HG02610 (cell line): ENCODE results near the gene CYP4F8.
"Not testable (repeated sequence)": the region's sequence is repeated elsewhere in the genome, so short reads cannot be mapped to it uniquely, and the experiment has no call there.

Source experiments
- ATAC-seq: cut with Tn5 transposase; IDR thresholded peaks from one replicate; pipeline ENCODE4 v1.9.1; 2021; ENCODE audit warnings: mild to moderate bottlenecking, moderate library complexity; ENCODE audit not compliant: unreplicated experiment

The CYP4F8 gene

GRCh38 chr19:15643387-15643786, 28.4 kb downstream of the CYP4F8 start:
- ATAC-seq, result no peak

DNA sequence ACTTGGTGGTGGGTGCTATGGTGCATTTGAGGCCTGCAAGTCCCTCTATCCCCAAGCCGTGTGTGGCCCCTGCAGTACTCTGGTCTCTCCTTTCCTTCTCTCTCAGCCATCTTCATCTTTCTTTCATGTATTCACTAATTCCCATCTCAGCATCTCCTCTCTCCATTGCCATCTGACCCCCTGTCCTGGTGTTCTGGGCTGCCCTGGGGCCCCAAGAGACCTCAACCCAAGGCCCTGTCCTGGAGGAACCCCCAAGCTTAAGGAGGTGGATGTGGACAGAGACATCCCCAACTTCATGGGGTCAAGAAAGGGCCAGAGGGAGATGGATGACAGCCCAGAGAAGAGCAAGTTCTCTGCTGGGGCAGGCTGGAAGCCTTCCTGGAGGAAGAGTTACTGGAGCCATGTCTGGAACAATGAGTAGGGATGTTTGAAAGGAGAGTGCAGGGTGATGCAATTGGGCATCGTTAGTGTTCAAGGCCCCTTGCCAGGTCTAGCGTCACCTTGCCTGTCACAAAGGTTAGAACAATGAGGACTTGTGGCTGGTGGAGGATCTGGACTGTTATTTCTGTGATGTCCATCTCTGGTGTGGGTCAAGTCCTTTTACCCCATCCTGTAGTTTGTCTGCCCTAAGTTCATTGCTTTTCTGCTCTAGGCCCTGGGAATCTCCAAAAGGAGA, 29.2 kb downstream of the CYP4F8 start:
- no peak for ATAC-seq

DNA sequence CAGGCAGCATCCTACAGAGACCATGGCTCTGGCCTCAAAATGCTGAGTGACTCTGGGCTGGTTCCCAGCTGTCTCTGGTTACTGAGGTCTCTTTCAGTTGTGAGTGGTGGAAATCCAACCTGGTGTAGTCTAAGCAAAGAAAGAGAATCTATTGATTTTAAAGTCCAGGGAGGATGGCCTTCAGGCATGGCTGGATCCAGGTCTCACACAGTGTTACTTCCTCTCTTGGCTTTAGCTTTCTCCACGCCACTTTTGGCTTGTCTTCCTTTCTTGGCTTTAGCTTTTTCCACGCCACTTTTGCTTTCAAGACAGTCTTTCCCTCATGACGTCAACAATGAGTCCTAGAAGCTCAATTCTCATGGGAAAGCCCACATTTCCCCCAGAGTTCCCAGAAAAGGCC, 29.8 kb downstream of the CYP4F8 start:
- no peak for ATAC-seq

DNA sequence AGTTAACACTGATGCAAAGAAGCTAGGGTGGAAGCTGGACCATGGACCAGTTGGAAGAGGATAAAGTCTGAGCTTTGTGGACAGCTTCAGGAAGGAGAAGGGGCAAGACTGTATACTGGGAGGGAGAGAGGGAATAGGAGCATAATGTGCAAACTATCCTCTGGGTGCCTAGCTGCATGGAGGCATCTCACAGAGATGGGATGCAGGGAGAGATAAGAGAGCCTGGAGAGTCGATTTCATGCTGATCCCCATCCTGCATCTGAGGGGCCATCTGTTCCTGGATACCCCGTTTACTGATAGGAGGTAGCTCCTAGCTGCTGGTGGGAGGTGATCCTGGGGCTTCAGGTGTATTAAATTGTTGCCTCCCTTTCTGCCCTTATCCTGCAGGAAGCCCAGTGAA, 34.5 kb downstream of the CYP4F8 start:
- ATAC-seq, result no peak

GRCh38 chr19:15650123-15650522, 35.1 kb downstream of the CYP4F8 start:
- not testable (repeated sequence) for ATAC-seq

GRCh38 chr19:15651791-15652190, 36.8 kb downstream of the CYP4F8 start:
- no peak for ATAC-seq

GRCh38 chr19:15652559-15653278, 37.7 kb downstream of the CYP4F8 start:
- ATAC-seq, result no peak

DNA sequence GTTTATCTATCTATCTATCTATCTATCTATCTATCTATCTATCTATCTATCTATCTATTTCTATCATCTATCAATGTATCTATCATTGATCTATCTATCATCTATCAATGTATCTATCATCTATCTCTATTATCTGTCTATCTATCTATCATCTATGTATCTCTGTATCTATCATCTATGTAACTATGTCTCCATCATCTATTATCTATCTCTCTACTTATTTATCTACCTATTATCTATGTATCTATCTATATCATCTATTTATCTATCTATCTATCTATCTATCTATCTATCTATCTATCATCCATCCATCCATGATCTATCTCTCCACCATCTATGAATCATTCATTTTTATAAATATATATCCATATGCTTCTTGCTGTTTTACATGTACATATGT, 41.4 kb downstream of the CYP4F8 start:
- ATAC-seq, result no peak

- ATAC-seq, result no peak
Measured at GRCh38 chr19:15663247-15663646, 48.2 kb downstream of the CYP4F8 start.

DNA sequence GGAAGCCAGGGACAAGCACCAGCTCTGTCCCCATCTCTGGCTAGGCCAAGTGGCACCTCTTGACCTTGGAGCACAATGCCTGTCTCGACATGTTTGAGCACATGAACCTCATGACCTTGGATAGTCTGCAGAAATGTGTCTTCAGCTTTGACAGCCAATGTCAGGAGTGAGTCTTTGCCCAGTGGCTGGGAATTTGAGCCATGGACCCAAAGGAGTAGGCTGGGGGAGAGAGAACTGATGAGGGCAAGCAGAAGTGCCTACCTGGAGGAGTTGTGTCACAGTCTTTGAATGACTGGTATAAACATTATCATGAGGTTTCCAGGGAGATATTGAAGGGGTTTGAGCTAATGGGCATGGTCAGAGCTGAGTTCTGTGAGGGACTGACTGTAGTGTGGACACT, 51.2 kb downstream of the CYP4F8 start:
- ATAC-seq, result no peak

DNA sequence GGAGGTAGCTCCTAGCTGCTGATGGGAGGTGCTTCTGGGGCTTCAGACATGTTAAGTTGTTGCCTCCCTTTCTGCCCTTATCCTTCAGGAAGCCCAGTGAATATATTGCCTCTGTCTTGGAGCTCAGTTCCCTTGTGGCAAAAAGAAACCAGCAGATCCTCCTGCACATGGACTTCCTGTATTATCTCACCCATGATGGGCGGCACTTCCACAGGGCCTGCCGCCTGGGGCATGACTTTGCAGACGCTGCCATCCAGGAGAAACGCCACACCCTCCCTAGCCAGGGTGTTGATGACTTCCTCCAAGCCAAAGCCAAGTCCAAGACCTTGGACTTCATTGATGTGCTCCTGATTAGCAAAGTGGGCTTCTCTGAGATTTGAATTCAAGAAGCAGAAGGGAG, 51.9 kb downstream of the CYP4F8 start:
- no peak for ATAC-seq

GRCh38 chr19:15669440-15669839, 54.4 kb downstream of the CYP4F8 start:
- ATAC-seq, result no peak

DNA sequence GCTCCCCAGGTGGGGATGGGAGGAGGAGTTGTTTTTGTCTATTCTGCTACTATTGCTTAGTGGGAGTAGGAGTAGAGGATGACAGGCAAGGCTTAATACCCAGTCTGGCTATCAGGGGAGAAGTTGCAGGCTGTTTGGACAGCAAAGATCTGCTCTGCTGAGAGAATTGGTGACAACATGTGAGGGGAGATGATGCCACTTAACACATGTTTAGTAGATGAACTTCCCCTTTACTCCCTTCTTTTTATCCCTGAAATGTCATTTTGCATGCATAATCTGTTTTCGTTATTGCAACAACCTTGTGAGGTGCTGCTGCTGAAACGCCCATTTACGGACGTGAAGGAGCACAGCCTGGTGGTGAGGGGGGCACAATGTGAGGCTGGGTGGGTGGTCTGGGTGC, 54.9 kb downstream of the CYP4F8 start:
- ATAC-seq, result no peak

DNA sequence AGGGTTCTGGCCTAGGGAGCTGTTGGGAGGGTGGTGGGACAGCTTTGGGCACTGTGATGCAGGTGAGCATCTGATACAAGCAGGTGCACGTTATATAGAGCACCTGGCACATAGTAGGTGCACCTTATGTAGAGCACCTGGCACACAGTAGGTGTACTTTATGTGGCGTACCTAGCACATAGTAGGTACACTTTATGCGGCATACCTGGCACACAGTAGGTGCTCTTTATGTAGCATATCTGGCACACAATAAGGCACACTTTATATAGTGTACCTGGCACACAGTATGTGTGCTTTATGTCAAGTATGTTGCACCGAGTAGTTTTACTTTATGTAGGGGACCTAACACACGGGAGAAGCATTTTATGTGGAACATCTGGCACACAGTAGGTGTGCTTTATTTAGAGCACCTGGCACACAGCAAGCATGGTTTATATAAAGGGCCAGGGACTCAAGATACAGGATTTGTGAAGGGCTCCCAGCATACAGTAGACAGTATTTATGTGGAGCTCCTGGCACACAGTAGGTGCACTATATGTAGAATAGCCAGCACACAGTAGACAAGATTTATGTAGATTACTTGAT, 56.3 kb downstream of the CYP4F8 start:
- ATAC-seq, result no peak

DNA sequence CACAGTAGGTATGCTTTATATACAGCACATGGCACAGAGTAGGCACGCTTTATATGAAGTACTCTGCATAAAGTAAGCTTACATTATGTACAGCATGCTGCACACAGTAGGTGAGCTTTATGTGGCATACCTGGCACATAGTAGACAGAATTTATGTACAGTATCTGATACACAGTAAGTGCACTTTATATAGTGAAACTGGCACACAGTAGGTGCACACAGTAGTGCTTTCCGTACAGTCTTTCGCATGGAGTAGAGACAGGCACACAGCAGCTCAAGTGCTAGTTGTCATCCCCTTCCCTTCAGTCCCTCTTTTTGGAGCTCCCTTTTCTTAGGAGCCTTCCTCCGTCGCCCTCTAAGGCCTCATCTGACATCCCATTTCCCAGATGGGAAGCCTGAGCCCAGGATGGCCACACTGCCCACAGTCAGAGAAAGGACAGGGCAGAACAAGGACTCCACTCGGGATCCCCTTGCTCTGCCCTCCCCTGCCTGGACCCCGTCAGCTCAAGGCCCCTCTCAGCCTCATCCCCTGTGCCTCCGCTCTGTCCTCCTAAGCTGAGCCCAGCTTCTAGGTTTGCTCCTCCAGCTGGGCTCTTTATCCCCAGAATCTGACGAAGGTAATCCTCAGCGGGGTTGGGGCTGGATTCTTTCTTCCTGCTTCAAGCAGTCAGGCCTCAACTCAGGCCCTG, 57.0 kb downstream of the CYP4F8 start:
- ATAC-seq, result no peak

GRCh38 chr19:15672580-15673175, 57.7 kb downstream of the CYP4F8 start, which contains the start of gene CYP4F12:
CYP4F12 (plus strand) TSS chr19:15673087; CDS start chr19:15673530, 443 bp downstream.
- ATAC-seq, result no peak

GRCh38 chr19:15673176-15673654, 58.2 kb downstream of the CYP4F8 start:
- ATAC-seq, result no peak

DNA sequence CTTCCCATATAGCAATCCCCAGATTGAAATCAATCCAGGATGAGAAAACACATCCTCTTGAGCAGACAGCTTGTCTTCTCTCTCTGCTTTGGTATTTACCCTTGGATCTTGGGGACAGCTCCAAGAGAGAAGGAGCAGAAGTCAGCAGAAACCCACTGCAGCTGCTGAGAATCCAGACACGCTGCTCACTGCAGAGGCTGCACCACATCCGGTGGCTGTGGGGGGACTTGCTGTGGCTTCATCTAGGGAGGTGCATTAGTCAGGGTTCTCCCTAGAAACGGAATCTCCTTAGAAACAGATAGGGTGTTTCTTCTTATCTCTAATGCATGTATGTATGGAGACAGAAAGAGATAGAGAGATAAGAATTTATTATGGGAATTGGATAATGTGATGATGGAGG, 60.5 kb downstream of the CYP4F8 start:
- no peak for ATAC-seq

DNA sequence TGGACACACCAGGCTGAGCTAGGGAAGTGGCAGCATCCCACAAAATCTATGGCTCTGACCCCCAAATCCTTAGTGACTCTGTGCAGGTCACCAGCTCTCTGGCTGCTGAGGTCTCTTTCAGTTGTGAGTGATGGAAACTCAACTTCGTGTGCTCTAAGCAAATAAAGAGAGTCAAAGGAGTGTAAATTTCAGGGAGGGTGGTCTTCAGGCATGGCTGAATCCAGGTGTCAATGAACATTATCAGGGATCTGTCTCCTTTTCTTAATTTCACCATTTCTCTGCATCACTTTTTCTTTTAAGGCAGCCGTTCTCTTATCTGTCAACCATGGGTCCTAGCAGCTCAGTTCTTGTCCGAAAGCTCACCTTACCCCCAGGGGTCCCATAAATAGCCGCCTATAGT, 64.1 kb downstream of the CYP4F8 start:
- ATAC-seq, result no peak

- ATAC-seq, result not testable (repeated sequence)
Measured at GRCh38 chr19:15679865-15680264, 64.8 kb downstream of the CYP4F8 start.
